HG03460 (cell line): ENCODE results near the gene ABHD8.

Experiments
- ATAC-seq: cut with Tn5 transposase; IDR thresholded peaks from one replicate; pipeline ENCODE4 v1.9.1; 2021; ENCODE audit not compliant: unreplicated experiment

ABHD8 gene

DNA sequence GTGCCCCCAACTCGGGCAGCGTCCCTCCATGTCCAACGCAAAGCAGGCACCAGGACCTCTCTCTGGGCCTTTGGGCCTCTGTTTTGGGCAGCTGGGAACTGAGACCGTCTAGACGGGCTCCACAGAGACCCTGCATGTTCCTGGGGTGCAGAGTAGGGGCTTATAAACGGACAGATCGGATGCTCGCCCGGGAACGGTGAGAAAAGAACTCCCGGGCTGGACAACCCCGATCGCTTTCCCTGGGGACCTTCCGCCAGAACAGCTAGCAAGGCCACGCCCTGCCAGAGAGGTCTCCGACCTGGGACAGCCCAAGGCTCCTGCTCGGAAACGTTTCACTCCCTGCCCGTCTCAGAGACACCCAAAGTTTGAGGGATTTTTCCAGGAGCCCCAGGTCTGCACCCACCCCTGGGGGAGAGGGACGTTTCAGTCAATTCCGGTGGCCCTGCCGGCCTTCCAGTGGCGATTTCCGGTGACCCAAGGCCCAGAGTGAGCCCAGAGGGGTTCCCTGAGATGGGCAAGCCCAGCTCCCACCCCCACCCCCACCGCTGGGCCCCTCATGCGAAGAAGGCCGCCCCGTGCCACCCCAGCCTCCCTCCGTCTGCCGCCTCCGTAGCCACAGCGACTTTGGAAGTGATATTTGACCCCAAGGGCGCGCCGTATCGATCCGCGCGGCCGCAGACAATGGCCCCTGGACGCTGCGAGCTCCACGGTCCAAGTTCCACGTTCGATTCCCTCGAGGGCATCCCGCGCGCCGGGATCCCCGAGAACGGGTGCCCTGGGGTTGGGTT is 59.2 kb downstream of the ABHD8 start:
- no peak for ATAC-seq

DNA sequence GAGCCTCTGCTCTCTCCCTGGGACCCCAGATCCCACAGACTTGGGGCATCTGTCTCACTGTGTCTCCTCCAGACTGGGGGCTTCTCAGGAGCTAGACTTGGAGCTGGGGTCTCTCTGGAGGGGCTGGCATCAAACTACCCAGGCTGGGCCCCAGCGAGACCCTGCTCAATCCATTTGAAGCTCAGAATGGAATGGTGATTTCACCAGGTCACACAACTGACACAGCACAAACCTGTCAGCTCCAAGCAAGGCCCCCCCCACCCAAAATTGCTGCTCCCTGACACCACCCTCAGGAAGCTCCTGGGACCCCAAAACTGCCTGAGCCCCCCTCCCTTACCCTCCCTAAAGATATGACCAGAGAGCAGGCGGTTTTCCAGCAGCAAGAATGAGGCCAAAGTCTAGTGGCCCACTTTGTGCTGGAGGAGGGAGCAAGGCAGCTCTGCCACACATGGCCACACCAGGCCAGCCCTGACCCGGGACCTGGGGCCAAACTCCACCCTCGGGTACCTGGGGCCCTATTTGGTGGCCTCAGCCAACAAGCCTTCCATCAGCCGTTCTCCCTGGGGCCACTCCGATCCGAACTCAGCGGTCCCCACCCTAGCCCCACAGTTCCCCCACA is 59.9 kb downstream of the ABHD8 start:
- ATAC-seq: no peak

DNA sequence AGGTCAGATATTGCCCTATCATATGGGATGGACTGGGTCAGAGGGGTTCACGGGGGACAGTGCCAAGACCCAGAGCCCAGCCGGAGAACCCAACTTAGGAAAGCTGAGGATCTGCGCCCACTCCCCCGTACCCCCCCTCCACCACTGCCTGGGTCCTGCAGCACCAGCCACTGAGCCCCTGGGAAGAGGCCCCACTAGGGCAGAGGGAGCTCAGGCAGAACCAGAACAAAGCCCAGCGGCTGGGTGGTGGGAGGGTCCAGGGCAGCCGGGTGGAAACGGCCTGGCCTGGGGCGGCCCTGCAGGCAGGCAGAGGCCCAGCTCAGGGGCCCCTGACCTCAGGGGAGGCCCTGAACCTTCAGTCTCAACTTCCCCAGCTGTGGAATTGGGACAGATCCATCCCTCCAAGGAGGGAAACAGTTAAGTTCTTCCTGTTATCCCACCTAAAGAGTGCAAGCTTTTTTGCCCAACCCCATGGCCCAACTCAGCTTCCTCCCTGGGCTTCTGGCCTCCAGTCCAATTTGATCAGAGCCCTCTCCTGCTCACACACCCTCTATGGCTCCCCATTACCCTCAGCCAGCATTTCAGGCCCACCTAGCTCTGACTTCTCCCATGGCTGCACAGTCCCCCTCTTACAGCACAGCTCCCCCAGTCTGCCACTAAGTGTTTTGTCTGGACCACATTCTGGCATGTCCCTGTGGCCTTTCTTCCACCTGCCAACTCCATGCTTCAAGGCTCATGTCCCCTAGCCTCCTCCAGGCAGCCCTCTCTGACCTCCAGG is 60.6 kb downstream of the ABHD8 start:
- no peak for ATAC-seq
